Spleen (tissue), 7 donors: ENCODE results near the gene MTMR11.

Experiments used
- CTCF ChIP-seq, 11 experiments: fragments of 200-600 bp in 7 of 11; fragments of 450-650 bp in 4 of 11; sonication (generic) in 4 of 11; IDR thresholded peaks in 8 of 11; conservative IDR thresholded peaks in 3 of 11; 1 replicate in 7 of 11; 2 replicates in 4 of 11; pipeline versions ENCODE4 v1.4.0 to v1.8.0; 2016 to 2021; ENCODE audit warnings: antibody characterized with exemption in 11 of 11, inconsistent platforms in 4 of 11, mild to moderate bottlenecking in 1 of 11
- POLR2AphosphoS5 ChIP-seq, 3 donors: sonication (generic); formaldehyde crosslinking; IDR thresholded peaks; one replicate each; pipeline ENCODE4 v1.5.1; 2017; ENCODE audit warnings: antibody characterized with exemption in 3 of 3
- donor health status: DM: no; HTN: no; CAD: no; lungs with moderate emphysema.
- donor health status: DM: no; HTN: no; CAD: no.
- donor health status: DM: no; HTN: no; CAD: no.

GRCh38 chr1:149883598-149884247 is 53.0 kb downstream of the MTMR11 start:
- TF ChIP-seq CTCF (IDR thresholded peaks at IDR 0.05 in 8 of 11, conservative IDR thresholded peaks at IDR 0.05 in 3 of 11) (no peak), POLR2AphosphoS5 (IDR thresholded peaks at IDR 0.05) (peak in 1 of 3 donors; percentile 38)
